HUES64 (cell line): ENCODE results near the gene ZNF732.
A peak's percentile ranks its signal among the peaks of the same experiment; 100 is the strongest.
"Not testable (repeated sequence)": the region's sequence is repeated elsewhere in the genome, so short reads cannot be mapped to it uniquely, and the experiment has no call there.

ENCODE experiments used
- H3K27ac ChIP-seq: 2 replicates; pipeline ENCODE4 v1.7.0; 2013; ENCODE audit warnings: low read depth, low read length, inconsistent platforms
- H3K27me3 ChIP-seq: 2 replicates; pipeline ENCODE4 v1.6.1; 2013; ENCODE audit warnings: mild to moderate bottlenecking, low read length; ENCODE audit not compliant: insufficient read depth
- H3K36me3 ChIP-seq: 2 replicates; pipeline ENCODE4 v1.6.1; 2013; ENCODE audit warnings: mild to moderate bottlenecking, low read length; ENCODE audit not compliant: insufficient read depth
- H3K4me1 ChIP-seq: 2 replicates; pipeline ENCODE4 v1.6.1; 2013; ENCODE audit warnings: mild to moderate bottlenecking, low read length, moderate library complexity; ENCODE audit not compliant: insufficient read depth
- H3K4me3 ChIP-seq: 2 replicates; pipeline ENCODE4 v1.5.1; 2013; ENCODE audit warnings: mild to moderate bottlenecking, low read length, moderate library complexity
- H3K9ac ChIP-seq: 2 replicates; pipeline ENCODE4 v1.6.1; 2013; ENCODE audit warnings: mild to moderate bottlenecking, low read depth, low read length
- H3K9me3 ChIP-seq: 2 replicates; pipeline ENCODE4 v1.6.1; 2013; ENCODE audit warnings: low read depth, low read length; ENCODE audit not compliant: insufficient read depth
- WGBS: fragments of 150-250, 120-280 bp; methylation state at CpG from one replicate; pipeline ENCODE4 v1.1.7; 2013; ENCODE audit warnings: missing lambda C conversion rate; 5-methylcytosine and 5-hydroxymethylcytosine counted together

Gene ZNF732

DNA sequence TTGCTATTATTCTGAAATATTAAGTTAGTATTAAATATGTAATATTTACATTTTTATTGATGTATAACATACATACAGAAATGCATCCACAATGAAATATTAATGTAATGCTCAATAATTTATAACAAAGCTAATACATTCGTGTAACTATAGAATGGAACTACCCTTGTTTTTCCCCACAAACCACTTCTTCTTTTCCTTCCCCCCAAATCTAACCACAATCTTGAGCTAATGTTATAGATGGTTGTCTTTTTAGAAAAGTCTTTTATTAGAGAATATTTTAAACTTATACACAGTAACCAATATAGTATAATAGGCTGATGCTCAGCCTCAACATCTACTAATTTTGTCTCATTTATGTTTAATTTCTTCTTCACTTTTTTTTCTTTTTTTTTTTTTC lies 4.5 kb upstream of the ZNF732 start:
- no peaks in the 10 kb centered on the region for H3K4me1 ChIP-seq
- no peak overlapping the region for H3K4me3 ChIP-seq
- H3K9ac ChIP-seq, result no peak overlapping the region
- H3K27me3 ChIP-seq, result no peaks in the 10 kb centered on the region
- no peak overlapping the region for H3K27ac ChIP-seq
- peaks cover 5% of the 10 kb centered on the region; the same call in 1 of the 2 replicates for H3K9me3 ChIP-seq
- 100% methylated on average over 1 of the region's 1 CpG for WGBS
- no peaks in the 10 kb centered on the region for H3K36me3 ChIP-seq

GRCh38 chr4:306551-306961 lies 1.3 kb upstream of the ZNF732 start:
- 88% methylated on average over 3 of the region's 3 CpGs for WGBS
- no peaks in the 10 kb centered on the region for H3K4me1 ChIP-seq
- H3K27me3 ChIP-seq, result no peaks in the 10 kb centered on the region
- H3K36me3 ChIP-seq, result peaks cover 8% of the 10 kb centered on the region
- peaks cover 13% of the 10 kb centered on the region; the same call in 1 of the 2 replicates for H3K9me3 ChIP-seq
- no peak overlapping the region for H3K27ac ChIP-seq
- no peak overlapping the region for H3K9ac ChIP-seq
- H3K4me3 ChIP-seq, result no peak overlapping the region

GRCh38 chr4:304516-304915 lies 758 bp downstream of the ZNF732 start:
- peak overlapping the region; percentile 88 for H3K4me3 ChIP-seq
- not testable (repeated sequence) for H3K9me3 ChIP-seq

GRCh38 chr4:302381-302780 lies 2.9 kb downstream of the ZNF732 start:
- peaks cover 8% of the 10 kb centered on the region for H3K36me3 ChIP-seq
- no peak overlapping the region for H3K4me3 ChIP-seq
- no peak overlapping the region for H3K9ac ChIP-seq
- no peaks in the 10 kb centered on the region for H3K27me3 ChIP-seq
- 92% methylated on average over 4 of the region's 4 CpGs for WGBS
- H3K27ac ChIP-seq, result no peak overlapping the region
- no peaks in the 10 kb centered on the region for H3K4me1 ChIP-seq
- H3K9me3 ChIP-seq, result peaks cover 8% of the 10 kb centered on the region; the same call in 1 of the 2 replicates

More at GRCh38 chr4:304516-304915, 758 bp downstream of the ZNF732 start:
- H3K27ac ChIP-seq, H3K27me3 ChIP-seq, H3K4me1 ChIP-seq, H3K36me3 ChIP-seq: not testable (repeated sequence)
- WGBS, result 86% methylated on average over 20 of the region's 20 CpGs
- H3K9ac ChIP-seq, result peak overlapping the region; percentile 96

GRCh38 chr4:294732-295131 lies 10.5 kb downstream of the ZNF732 start:
- Histone ChIP-seq H3K9ac (no peak overlapping the region), H3K36me3 (peaks cover 48% of the 10 kb centered on the region), H3K27ac (no peak overlapping the region), H3K4me1 (no peaks in the 10 kb centered on the region), H3K4me3 (no peak overlapping the region), H3K27me3 (no peaks in the 10 kb centered on the region), H3K9me3 (peaks cover 9% of the 10 kb centered on the region; the same call in 1 of the 2 replicates)
- WGBS, result 93% methylated on average over 1 of the region's 3 CpGs

DNA sequence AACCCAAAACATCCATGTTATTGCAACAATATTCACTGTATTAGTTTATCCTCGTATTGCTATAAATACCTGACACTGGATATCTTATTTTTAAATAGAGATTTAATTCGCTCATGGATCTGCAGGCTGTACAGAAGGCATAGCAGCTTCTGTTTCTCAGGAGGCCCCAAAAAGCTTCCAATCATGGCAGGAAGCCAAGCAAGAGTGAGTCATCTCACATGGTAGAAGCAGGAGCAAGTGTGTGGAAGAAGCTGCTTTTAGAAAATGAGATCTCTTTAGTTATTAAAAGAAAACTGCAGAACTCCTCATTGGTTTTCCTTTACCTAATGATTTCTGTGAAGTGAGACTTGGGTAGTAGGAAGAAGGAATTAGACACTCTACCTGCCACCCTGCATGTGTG lies 16.4 kb downstream of the ZNF732 start:
- Histone ChIP-seq H3K27ac (no peak overlapping the region), H3K4me3 (no peak overlapping the region)
- WGBS, result 92% methylated on average over 2 of the region's 2 CpGs

DNA sequence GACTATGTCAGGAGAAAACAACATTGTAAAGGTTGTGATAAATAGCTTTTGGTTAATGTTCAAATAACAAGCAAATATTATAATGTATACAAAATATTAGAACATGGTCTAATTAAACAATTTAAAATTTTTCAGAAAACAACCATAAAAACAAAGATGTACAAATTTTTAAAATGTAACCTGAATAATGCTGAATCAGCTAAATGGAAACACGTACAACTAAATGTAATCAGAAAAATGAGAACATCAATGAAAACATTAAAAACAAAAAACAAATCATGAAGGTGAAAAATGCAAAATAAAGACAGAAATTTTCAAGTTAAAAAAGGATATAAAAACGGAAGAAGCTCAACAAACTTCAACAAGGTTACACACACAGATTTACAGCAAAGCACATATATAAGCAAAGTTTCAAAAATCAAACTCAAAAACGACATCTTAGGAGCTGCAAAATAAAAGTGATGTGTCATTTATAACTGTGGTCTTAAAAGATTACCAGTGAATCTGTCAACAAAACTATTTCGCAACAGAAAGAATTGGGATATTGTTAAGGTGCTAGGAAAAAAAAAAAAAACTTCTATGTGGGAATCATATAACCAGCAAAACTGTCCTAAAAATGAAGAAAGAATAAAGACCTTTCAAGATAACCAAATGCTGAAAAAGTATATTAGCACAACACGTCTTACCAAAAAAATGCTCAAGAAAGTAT lies 31.8 kb downstream of the ZNF732 start:
- WGBS, result 77% methylated on average over 5 of the region's 5 CpGs
- peaks cover 98% of the 10 kb centered on the region for H3K9me3 ChIP-seq

More for the DNA sequence above, 16.4 kb downstream of the ZNF732 start:
- no peaks in the 10 kb centered on the region for H3K27me3 ChIP-seq
- H3K4me1 ChIP-seq, result no peaks in the 10 kb centered on the region
- peaks cover 64% of the 10 kb centered on the region for H3K36me3 ChIP-seq
- no peak overlapping the region for H3K9ac ChIP-seq
- H3K9me3 ChIP-seq, result peaks cover 39% of the 10 kb centered on the region; the same call in 1 of the 2 replicates

DNA sequence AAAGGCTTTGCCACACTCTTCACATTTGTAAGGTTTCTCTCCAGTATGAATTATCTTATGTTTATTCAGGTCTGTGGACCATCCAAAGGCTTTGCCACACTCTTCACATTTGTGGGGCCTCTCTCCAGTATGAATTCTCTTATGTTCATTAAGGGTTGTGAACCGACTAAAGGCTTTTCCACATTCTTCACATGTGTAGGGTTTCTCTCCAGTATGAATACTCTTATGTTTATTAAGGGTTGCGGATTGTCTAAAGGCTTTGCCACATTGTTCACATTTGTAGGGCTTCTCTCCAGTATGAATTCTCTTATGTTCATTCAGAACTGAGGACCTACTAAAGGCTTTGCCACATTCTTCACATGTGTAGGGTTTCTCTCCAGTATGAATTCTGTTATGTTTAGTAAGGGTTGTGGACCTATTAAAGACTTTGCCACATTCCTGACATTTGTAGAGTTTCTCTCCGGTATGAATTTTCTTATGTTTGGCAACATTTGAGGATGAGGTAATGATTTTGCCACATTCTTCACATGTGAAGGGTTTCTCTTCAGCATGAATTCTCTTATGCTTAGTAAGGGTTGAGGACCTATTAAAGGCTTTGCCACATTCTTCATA lies 33.7 kb downstream of the ZNF732 start:
- Histone ChIP-seq H3K27ac (no peak overlapping the region), H3K27me3 (no peaks in the 10 kb centered on the region), H3K4me1 (no peaks in the 10 kb centered on the region), H3K4me3 (peak overlapping the region; percentile 22; the same call in 1 of the 2 replicates), H3K36me3 (peaks cover 81% of the 10 kb centered on the region), H3K9ac (no peak overlapping the region), H3K9me3 (peaks cover 95% of the 10 kb centered on the region)
- WGBS, result 95% methylated on average over 2 of the region's 3 CpGs

More for the DNA sequence above, 31.8 kb downstream of the ZNF732 start:
- Histone ChIP-seq H3K9ac (no peak overlapping the region), H3K27me3 (no peaks in the 10 kb centered on the region), H3K4me3 (peak overlapping the region; percentile 16; the same call in 1 of the 2 replicates), H3K4me1 (no peaks in the 10 kb centered on the region), H3K36me3 (peaks cover 89% of the 10 kb centered on the region), H3K27ac (no peak overlapping the region)

DNA sequence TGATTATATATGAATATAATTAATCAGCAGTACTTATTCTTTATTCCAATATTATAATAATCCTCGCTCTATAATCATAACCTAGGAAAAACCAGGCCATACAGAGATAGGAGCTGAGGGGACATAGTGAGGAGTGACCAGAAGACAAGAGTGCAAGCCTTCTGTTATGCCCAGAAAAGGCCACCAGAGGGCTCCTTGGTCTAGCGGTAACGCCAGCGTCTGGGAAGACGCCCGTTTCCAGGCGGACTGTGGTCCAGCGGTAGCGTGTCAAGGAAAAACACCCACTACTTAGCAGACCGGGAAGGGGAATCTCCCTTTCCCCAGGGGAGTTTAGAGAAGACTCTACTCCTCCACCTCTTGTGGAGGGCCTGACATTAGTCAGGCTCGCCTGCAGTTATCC lies 46.0 kb downstream of the ZNF732 start:
- 80% methylated on average over 10 of the region's 11 CpGs for WGBS
- not testable (repeated sequence) for H3K27me3 ChIP-seq, H3K9ac ChIP-seq, H3K4me3 ChIP-seq, H3K4me1 ChIP-seq, H3K27ac ChIP-seq
- Histone ChIP-seq H3K9me3 (peaks cover 91% of the 10 kb centered on the region), H3K36me3 (peaks cover 64% of the 10 kb centered on the region)

DNA sequence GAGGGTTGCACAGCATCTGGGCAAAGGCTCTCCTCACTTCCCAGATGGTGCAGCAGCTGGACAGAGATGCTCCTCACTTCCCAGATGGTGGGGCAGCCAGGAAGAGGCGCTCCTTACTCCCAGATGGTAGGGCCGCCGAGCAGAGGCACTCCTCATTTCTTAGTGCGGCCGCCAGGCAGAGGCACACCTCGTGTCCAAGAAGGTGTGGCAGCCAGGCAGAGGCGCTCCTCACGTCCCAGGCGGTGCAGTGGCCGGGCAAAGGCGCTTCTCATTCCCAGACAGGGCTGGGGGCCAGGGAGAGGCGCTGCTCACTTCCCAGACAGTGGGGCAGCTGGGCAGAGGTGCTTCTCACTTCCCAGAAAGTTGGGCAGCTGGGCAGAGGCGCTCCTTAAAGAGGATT lies 48.8 kb downstream of the ZNF732 start:
- H3K27ac ChIP-seq, result no peak overlapping the region
- no peaks in the 10 kb centered on the region for H3K27me3 ChIP-seq
- peaks cover 66% of the 10 kb centered on the region for H3K36me3 ChIP-seq
- H3K4me3 ChIP-seq, result no peak overlapping the region
- peaks cover 95% of the 10 kb centered on the region for H3K9me3 ChIP-seq
- 89% methylated on average over 13 of the region's 13 CpGs for WGBS
- no peak overlapping the region for H3K9ac ChIP-seq
- no peaks in the 10 kb centered on the region for H3K4me1 ChIP-seq

DNA sequence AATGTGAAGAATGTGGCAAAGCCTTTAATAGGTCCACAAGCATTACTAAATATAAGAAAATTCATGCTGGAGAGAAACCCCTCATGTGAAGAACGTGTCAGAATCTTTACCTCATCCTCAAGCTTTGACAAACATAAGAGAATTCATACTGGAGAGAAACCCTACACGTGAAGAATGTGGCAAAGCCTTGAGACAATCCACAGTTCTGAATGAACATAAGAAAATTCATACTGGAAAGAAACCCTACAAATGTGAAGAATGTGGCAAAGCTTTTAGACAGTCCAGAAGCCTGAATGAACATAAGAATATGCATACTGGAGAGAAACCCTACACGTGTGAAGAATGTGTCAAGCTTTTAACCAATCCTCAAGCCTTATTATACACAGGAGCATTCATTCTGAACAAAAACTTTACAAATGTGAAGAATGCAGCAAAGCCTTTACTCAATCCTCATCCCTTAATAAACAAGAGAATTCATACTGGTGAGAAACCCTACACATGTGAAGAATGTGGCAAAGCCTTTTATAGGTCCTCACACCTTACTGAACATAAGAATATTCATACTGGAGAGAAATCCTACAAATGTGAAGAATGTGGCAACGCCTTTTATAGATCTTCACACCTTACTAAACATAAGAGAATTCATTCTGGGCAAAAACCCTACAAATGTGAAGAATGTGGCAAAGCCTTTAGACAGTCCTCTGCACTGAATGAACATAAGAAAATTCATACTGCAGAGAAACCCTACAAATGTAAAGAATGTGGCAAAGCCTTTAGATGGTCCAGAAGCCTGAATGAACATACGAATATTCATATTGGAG lies 51.1 kb downstream of the ZNF732 start:
- no peaks in the 10 kb centered on the region for H3K4me1 ChIP-seq
- 0 out of 2 replicates have a peak overlapping the region, but pooled peaks have one; percentile 21 for H3K4me3 ChIP-seq
- H3K9me3 ChIP-seq, result peaks cover 99% of the 10 kb centered on the region
- peaks cover 79% of the 10 kb centered on the region for H3K36me3 ChIP-seq
- 76% methylated on average over 5 of the region's 5 CpGs for WGBS
- H3K9ac ChIP-seq, result no peak overlapping the region
- H3K27ac ChIP-seq, result no peak overlapping the region
- no peaks in the 10 kb centered on the region for H3K27me3 ChIP-seq
